Measurements from ENCODE around the gene BCR. TPM values are rescaled to one million over a fixed set of nuclear protein-coding genes. Genes with fewer than 3 reads are reported as not detected.

Gene BCR
- total and polyA plus RNA-seq, 2 of the 13 experiments (the other 11 are each of a cell fraction or from before 2014, with no cell fraction given) = 19.9 to 33.6 TPM

GRCh38 chr22:23218867-23219251 is 38.5 kb downstream of the BCR start (continued):
- TF ChIP-seq HNF1B (CRISPR knock-in tag; IDR thresholded peaks at IDR 0.05) (peak; percentile 61; the same call in 1 of the 2 replicates), ZNF678 (CRISPR knock-in tag; IDR thresholded peaks at IDR 0.05) (no peak), WIZ (CRISPR knock-in tag; IDR thresholded peaks at IDR 0.05) (no peak), ARID4A (CRISPR knock-in tag; IDR thresholded peaks at IDR 0.05; ENCODE audit: borderline replicate concordance) (peak; percentile 91), ZNF3 (CRISPR knock-in tag; IDR thresholded peaks at IDR 0.05) (no peak), ZNF597 (CRISPR knock-in tag; IDR thresholded peaks at IDR 0.05) (no peak), ZNF792 (CRISPR knock-in tag; IDR thresholded peaks at IDR 0.05) (no peak), SP2 (CRISPR knock-in tag; IDR thresholded peaks at IDR 0.05) (no peak), ZNF646 (CRISPR knock-in tag; IDR thresholded peaks at IDR 0.05) (no peak), SOX6 (IDR thresholded peaks at IDR 0.05) (no peak), SOX6 (CRISPR knock-in tag; IDR thresholded peaks at IDR 0.05) (no peak), ZNF704 (CRISPR knock-in tag; IDR thresholded peaks at IDR 0.05; ENCODE audit: borderline replicate concordance) (no peak), DNMT1 (CRISPR knock-in tag; IDR thresholded peaks at IDR 0.05) (no peak), ZNF788 (CRISPR knock-in tag; IDR thresholded peaks at IDR 0.05; ENCODE audit: borderline replicate concordance) (peak; percentile 37; the same call in 1 of the 2 replicates), IKZF4 (CRISPR knock-in tag; IDR thresholded peaks at IDR 0.05; ENCODE audit: borderline replicate concordance, low read depth, not compliant biosample characterization) (no peak), ETV6 (CRISPR knock-in tag; conservative IDR thresholded peaks at IDR 0.05) (no peak)
